ENCODE measurements around the gene PTPRU.

The PTPRU gene

GRCh38 chr1:29222686-29223085 lies 13.6 kb upstream of the PTPRU start:
- no peaks in the 10 kb centered on the region for H3K79me2 ChIP-seq
- TF ChIP-seq, protein P1, sequence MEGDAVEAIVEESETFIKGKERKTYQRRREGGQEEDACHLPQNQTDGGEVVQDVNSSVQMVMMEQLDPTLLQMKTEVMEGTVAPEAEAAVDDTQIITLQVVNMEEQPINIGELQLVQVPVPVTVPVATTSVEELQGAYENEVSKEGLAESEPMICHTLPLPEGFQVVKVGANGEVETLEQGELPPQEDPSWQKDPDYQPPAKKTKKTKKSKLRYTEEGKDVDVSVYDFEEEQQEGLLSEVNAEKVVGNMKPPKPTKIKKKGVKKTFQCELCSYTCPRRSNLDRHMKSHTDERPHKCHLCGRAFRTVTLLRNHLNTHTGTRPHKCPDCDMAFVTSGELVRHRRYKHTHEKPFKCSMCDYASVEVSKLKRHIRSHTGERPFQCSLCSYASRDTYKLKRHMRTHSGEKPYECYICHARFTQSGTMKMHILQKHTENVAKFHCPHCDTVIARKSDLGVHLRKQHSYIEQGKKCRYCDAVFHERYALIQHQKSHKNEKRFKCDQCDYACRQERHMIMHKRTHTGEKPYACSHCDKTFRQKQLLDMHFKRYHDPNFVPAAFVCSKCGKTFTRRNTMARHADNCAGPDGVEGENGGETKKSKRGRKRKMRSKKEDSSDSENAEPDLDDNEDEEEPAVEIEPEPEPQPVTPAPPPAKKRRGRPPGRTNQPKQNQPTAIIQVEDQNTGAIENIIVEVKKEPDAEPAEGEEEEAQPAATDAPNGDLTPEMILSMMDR (IDR thresholded peaks at IDR 0.05), result no peak
- H2AFZ ChIP-seq, result no peak overlapping the region
- H3K9ac ChIP-seq, result no peak overlapping the region
- no peaks in the 10 kb centered on the region for H3K36me3 ChIP-seq (ENCODE audit: control insufficient read depth, insufficient read depth, low read length)
- H3K9me3 ChIP-seq (ENCODE audit: control insufficient read depth, low read length), result no peaks in the 10 kb centered on the region
- no peaks in the 10 kb centered on the region for H3K27me3 ChIP-seq (ENCODE audit: control insufficient read depth, insufficient read depth, low read length)
- no peak overlapping the region for H3K4me3 ChIP-seq (ENCODE audit: low read depth, low read length)
- no peak overlapping the region for H3K27ac ChIP-seq
- no peaks in the 10 kb centered on the region for H3K4me1 ChIP-seq
- H3K4me2 ChIP-seq (ENCODE audit: low read length), result no peak overlapping the region

GRCh38 chr1:29223521-29223920 lies 12.8 kb upstream of the PTPRU start:
- no peaks in the 10 kb centered on the region for H3K9me3 ChIP-seq (ENCODE audit: control insufficient read depth, low read length)
- H3K4me1 ChIP-seq, result no peaks in the 10 kb centered on the region
- TF ChIP-seq, protein P1 (IDR thresholded peaks at IDR 0.05), result no peak
- no peak overlapping the region for H2AFZ ChIP-seq
- no peak overlapping the region for H3K27ac ChIP-seq
- no peak overlapping the region for H3K4me2 ChIP-seq (ENCODE audit: low read length)
- H3K79me2 ChIP-seq, result no peaks in the 10 kb centered on the region
- H3K27me3 ChIP-seq (ENCODE audit: control insufficient read depth, insufficient read depth, low read length), result no peaks in the 10 kb centered on the region
- no peak overlapping the region for H3K9ac ChIP-seq
- H3K36me3 ChIP-seq (ENCODE audit: control insufficient read depth, insufficient read depth, low read length), result no peaks in the 10 kb centered on the region
- no peak overlapping the region for H3K4me3 ChIP-seq (ENCODE audit: low read depth, low read length)

DNA sequence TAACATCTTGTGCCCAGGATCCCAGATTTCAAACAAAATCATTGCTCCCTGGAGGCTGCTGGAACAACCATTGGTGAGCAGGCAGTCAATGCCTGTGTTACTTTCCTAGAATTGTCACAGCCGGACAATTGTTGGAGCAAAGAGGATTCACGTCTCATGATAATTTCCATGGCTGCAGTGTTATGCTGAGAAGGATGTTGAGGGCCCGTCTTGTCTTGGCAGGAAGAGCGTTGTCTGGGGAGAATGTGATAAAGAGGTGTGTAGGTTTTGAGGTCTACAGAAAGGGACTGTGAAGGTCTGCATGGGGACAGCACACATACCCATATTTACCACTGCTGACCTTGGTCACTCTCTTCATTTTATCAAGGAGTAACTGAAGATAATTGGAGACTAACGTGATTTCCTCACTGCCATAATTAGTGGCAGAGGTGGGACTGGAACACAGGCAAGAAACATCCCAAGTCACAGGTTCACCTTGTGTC lies 11.9 kb upstream of the PTPRU start:
- Histone ChIP-seq H3K9me3 (ENCODE audit: control insufficient read depth, low read length) (no peaks in the 10 kb centered on the region), H3K27ac (no peak overlapping the region), H3K4me2 (ENCODE audit: low read length) (no peak overlapping the region), H3K4me1 (no peaks in the 10 kb centered on the region), H3K9ac (no peak overlapping the region), H3K79me2 (no peaks in the 10 kb centered on the region), H3K36me3 (ENCODE audit: control insufficient read depth, insufficient read depth, low read length) (no peaks in the 10 kb centered on the region), H3K27me3 (ENCODE audit: control insufficient read depth, insufficient read depth, low read length) (no peaks in the 10 kb centered on the region), H2AFZ (no peak overlapping the region), H3K4me3 (ENCODE audit: low read depth, low read length) (no peak overlapping the region)
- TF ChIP-seq, protein P1 (IDR thresholded peaks at IDR 0.05), result no peak

DNA sequence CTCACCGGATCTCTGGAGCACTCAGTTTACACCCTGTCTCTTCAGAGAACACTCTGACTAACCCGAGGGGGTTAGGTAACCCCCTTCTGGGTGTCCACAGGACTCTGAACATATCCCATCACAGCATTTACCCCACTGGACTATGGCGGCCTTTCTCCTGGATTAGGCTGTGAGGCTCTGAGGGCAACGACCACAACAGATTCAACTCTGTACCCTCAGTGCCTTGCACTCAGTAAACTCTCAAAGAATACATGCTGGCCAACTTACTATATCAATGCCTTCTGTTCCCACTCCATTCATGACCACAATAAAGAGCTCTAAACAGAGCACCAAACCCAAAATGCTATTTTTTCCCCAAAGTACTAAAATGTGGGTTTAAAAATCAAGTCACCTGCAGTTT lies 11.0 kb upstream of the PTPRU start:
- no peak overlapping the region for H3K27ac ChIP-seq
- H3K36me3 ChIP-seq (ENCODE audit: control insufficient read depth, insufficient read depth, low read length), result no peaks in the 10 kb centered on the region
- H3K4me2 ChIP-seq (ENCODE audit: low read length), result no peak overlapping the region
- H3K27me3 ChIP-seq (ENCODE audit: control insufficient read depth, insufficient read depth, low read length), result no peaks in the 10 kb centered on the region
- H3K9me3 ChIP-seq (ENCODE audit: control insufficient read depth, low read length), result no peaks in the 10 kb centered on the region
- H3K4me3 ChIP-seq (ENCODE audit: low read depth, low read length), result no peak overlapping the region
- no peak overlapping the region for H3K9ac ChIP-seq
- no peaks in the 10 kb centered on the region for H3K79me2 ChIP-seq
- no peaks in the 10 kb centered on the region for H3K4me1 ChIP-seq
- no peak overlapping the region for H2AFZ ChIP-seq
- TF ChIP-seq, protein P1 (IDR thresholded peaks at IDR 0.05), result no peak

DNA sequence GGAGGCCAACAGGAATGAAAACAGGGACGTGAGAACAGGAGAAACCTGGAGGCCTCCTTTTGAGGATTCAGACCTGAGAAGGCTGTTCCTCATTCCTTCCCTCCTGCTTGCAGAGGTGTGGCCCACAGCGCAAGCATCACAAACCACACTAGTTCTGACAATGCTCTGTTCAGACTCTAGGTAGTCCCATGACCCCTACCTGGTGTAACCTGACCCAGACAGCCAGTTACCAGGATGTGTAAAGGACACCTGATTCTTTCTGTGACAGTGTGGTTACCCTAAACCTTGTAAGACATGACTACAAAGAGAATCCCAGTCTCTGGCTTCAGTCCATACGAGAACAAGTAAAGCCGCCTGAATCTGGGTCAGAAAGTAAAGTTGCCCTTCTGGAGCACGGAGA lies 8.8 kb upstream of the PTPRU start:
- TF ChIP-seq, protein P1 (IDR thresholded peaks at IDR 0.05), result no peak
- no peaks in the 10 kb centered on the region for H3K79me2 ChIP-seq
- H2AFZ ChIP-seq, result no peak overlapping the region
- H3K4me1 ChIP-seq, result no peaks in the 10 kb centered on the region
- no peaks in the 10 kb centered on the region for H3K27me3 ChIP-seq (ENCODE audit: control insufficient read depth, insufficient read depth, low read length)
- no peak overlapping the region for H3K27ac ChIP-seq
- no peaks in the 10 kb centered on the region for H3K9me3 ChIP-seq (ENCODE audit: control insufficient read depth, low read length)
- H3K36me3 ChIP-seq (ENCODE audit: control insufficient read depth, insufficient read depth, low read length), result no peaks in the 10 kb centered on the region
- H3K4me3 ChIP-seq (ENCODE audit: low read depth, low read length), result no peak overlapping the region
- H3K4me2 ChIP-seq (ENCODE audit: low read length), result no peak overlapping the region
- H3K9ac ChIP-seq, result no peak overlapping the region

Data from parathyroid adenoma (tissue), 2 donors.